HG03520 (cell line): ENCODE measurements around the gene ADGRL3.

Experiments
- ATAC-seq: cut with Tn5 transposase; IDR thresholded peaks from one replicate; pipeline ENCODE4 v1.9.1; 2021; ENCODE audit warnings: mild to moderate bottlenecking, moderate library complexity; ENCODE audit not compliant: unreplicated experiment

ADGRL3 gene

GRCh38 chr4:61407642-61408618 lies 207.8 kb downstream of the ADGRL3 start:
- ATAC-seq, result no peak

DNA sequence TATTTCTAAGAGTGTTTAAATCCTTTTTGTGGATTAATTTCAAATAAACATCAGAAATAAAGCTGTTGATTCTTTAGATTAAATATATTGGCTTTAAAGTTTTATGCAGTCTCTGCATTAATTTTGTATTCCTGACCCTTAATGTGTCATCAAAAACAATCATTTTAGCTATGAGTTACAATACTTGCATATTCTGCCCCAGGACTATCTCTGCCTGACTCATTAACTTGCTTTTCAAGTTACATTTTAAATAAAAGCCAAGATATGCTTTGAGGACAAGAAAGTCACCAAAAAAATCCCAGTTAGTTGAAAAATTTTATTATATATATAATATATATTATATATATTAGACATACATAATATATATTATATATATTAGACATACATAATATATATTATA lies 208.7 kb downstream of the ADGRL3 start:
- ATAC-seq, result no peak

GRCh38 chr4:61411241-61411640 lies 211.1 kb downstream of the ADGRL3 start:
- no peak for ATAC-seq

DNA sequence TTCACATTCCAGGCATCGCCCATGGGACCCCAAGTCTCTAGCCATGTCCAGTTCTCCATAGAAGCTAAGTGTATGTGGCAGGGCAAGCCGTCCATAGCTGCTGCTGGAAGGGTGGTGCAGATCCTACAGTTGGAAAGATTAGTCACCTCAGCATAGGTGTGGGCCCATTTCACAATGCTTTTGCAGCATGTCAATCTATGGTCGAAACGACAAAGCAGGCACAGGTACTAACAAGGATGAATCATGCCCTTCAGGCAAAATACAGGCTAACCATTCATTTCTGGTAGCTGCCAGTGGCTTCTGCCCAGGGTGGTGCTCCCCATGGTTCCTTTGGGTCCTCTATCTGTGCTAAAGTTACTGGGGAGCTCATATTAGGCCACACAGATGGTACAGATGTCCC lies 225.2 kb downstream of the ADGRL3 start:
- no peak for ATAC-seq

DNA sequence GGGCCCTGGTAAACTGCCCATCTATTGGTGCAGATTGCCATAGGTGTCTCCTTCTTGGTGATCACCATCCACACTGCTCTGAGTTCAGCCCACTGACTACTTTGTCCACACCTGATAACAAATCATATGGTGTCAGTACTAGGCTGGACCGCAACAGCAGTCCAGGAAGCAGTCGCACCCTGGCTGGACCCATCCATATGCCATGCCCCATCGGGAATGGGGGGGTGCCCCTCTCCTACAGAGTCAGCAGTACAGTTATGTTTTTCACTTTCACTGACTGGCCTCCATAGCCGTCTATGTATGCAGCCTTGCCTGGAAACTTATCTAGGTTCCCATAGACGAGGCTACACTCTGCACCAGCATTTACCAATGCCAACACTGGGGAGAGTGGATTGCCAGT lies 226.1 kb downstream of the ADGRL3 start:
- ATAC-seq, result no peak

DNA sequence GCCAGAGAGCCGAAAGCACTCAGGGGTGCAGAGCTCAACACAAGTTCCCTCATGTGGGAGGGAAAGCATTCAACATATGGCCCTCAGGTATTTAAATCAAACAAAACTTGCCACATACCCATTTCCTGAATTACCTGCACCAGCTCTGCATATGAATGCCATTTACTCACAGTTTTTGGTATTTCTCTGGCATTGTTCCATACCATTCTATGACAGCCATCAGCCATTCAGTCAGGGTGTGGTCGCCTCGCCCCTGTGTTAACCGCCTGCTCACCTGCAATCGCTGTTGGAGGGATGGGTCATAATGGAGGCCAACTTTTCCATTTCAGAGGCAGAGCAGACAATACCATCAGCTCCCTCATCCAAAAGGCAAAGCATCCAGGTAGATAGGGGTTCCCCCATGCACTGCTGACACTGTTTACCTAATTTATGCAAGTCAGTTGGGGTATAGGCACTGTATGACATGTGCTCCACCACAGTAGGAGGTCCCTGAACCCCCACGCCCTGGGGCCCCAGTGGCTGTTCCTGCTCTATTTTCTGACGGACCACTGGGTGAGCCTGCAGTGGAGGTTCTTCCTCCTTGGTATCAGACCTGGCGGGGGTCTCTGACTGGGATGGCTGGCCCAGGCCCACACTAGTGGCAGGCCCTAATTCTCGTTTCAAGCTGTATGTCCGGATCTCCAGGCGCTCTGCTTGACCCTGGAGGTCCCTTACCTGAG lies 227.1 kb downstream of the ADGRL3 start:
- no peak for ATAC-seq

DNA sequence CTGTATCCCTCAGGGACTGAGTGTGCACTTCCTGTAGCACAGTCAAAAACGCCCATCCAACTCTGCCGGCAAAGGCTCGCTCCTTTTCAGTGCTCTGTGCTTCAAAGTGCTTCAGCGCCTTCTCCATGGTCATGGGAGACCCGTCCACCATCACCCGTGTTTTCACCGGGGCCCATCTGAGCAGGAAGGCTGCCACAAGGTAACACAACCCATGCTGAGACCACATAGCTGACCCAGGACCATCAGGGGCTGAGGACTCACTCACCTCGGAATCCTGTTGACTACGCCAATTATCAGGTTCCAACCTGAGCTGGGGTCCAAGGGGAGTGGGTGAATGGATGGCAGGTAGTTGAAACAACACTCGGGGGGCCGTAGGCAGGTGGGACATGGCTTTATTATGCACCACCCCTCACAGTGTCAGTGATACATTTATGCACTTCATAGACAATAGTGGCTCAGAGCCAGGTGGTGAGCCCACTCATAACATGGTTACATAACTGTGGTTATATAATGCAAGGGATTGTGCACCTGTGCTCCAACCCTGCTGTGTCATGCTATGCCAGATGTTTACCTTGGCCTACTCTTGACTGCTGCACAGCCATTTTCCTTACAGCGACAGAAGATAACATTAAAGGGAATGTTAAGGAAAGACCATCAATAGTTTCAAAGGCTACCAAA lies 227.8 kb downstream of the ADGRL3 start:
- no peak for ATAC-seq

DNA sequence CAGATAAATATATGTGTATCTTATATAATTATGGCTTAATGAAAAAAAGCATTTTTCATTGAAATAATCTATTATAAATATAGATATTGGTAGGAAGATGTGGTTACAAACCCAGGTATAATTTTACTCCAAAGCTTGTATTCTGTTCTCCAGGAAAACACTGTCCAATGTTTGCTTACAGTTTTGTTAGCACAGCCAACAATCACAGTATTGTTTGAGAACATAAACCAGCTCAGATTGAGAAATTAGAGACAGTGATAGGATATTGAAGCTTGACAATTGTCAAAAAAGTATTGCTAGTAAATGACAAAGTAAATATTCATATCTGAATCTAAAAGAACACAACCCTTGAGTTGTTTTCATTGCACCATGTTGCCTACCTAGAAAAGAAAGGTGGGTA lies 228.8 kb downstream of the ADGRL3 start:
- ATAC-seq, result no peak

- no peak for ATAC-seq
Measured at GRCh38 chr4:61431131-61431530, 231.0 kb downstream of the ADGRL3 start.

- ATAC-seq, result no peak
Measured at GRCh38 chr4:61437923-61438322, 237.8 kb downstream of the ADGRL3 start.

DNA sequence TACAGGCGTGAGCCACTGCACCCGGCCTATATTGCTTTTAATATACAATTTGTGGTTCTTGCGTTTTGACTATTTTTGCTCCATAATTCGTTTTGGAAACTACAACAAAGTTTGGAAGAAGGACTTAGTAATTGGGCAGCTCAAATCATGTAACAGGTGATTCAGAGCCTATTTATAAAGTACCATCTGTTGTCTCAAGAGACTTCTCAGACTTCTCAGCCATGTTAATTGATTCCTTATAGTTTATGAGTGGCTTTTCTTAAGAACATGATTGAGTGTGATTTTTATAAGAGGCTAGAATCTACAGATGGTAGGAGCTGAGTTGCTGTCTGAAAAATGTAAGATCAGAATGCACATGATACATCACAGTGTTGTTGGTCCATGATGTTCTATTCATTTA lies 240.2 kb downstream of the ADGRL3 start:
- ATAC-seq, result no peak

DNA sequence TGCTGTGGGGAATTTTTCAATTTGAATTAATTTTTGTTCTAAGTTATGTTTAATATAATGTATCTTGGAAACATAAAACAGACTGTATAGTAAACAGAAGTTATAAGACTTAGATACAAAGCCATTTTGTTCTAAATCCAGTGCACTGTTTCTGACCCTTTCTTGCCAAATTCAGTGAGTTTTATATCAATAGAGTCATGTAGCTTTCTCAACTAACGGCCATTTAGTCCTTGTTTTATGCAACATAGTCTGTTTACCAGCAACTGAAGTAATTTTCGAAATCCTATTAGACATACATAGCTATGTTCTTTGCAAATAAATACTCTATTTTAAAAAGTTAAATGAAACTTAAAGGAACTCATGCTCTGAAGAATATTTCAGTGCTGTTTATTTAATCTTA lies 242.8 kb downstream of the ADGRL3 start:
- ATAC-seq, result no peak

- no peak for ATAC-seq
Measured at GRCh38 chr4:61443813-61444510, 243.8 kb downstream of the ADGRL3 start.

GRCh38 chr4:61445374-61446063 lies 245.4 kb downstream of the ADGRL3 start:
- no peak for ATAC-seq

GRCh38 chr4:61446941-61447340 lies 246.8 kb downstream of the ADGRL3 start:
- ATAC-seq, result no peak

DNA sequence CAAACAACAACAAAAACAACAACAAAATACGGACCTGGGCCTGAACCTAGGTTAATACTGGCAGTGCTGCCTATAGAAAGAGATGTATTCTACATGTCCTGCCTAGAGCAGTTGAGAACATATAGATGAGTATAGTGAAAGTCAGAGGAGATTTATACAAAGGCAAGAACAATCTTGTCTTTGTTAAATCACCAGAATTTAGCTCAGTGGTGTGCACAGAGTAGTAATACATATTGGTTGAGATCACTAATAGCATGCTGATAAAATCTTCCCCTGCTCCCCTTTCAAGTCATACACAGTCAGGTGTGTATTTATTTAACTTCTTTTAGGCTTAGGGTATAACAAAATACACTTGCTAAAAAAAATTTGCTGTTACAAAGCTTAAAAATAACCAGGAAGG lies 247.8 kb downstream of the ADGRL3 start:
- ATAC-seq, result no peak

DNA sequence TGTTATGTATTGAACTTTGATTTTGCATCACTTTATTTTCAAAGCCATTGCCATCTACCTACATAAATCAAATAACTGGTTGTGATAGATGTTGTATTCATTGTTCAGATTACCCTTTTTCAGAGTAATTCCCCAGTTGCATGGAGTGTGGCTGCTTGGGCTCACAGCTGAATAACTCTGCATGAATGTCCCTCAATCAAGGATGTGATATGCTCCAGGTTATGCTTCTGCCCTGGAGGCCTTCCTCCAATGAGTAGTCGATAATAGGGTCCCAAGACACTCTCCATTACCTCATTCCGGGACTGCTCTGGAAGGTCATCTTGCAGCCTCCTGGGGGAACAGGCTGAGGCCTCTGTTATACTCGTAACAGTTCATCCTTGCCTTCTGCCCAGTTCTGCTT lies 251.8 kb downstream of the ADGRL3 start:
- no peak for ATAC-seq

DNA sequence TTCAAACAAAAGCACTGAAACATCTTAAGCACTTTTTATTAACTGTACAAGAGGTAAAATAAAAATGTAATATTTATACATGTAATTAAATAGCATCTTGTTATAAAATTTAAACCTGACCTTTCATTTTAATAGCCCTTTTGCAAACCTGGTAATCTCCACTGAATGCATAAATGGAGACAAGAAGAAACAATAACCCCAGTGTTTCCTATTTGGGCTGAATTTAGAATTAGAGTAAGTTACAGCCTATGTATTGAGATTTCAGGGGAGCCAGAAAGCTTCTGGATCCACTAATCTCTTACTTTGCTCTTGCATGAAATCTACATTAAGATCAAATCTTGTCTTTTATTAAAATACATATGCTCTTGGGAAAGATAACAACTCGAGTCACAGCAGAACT lies 261.8 kb downstream of the ADGRL3 start:
- no peak for ATAC-seq

- ATAC-seq, result no peak
Measured at GRCh38 chr4:61462451-61463326, 262.6 kb downstream of the ADGRL3 start.
